22Rv1 (cell line): ENCODE results near the gene FBRSL1.

Experiments used
- ZFX ChIP-seq: fragments of 450-650 bp; IDR thresholded peaks from 2 replicates; pipeline ENCODE4 v1.6.1; 2017; ENCODE audit warnings: antibody characterized with exemption, borderline replicate concordance
- TF ChIP-seq, protein P1 (sequence below): fragments of 450-650 bp; IDR thresholded peaks from 2 replicates; pipeline ENCODE4 v1.5.1; 2017; ENCODE audit warnings: mild to moderate bottlenecking

DNA sequence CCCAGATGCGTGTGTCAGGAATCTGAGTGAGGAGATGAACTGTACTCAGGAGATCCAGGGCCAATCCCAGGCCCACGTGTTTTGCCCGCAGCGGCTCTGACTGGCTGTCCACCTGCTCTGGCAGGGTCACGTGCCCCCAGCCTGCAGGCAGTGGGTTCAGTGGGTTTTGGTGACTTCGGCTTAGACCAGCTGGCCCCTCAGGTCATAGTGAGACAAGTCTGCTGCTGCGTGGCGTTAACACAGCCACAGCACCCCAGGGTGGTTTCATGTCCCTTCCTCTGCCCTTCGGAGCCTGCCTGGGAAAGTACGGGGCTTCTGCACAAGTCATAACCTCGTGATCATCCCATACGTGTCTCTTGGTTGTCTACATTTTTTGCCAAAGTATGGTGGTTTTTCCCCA is 2.6 kb downstream of the FBRSL1 start:
- TF ChIP-seq, protein P1, sequence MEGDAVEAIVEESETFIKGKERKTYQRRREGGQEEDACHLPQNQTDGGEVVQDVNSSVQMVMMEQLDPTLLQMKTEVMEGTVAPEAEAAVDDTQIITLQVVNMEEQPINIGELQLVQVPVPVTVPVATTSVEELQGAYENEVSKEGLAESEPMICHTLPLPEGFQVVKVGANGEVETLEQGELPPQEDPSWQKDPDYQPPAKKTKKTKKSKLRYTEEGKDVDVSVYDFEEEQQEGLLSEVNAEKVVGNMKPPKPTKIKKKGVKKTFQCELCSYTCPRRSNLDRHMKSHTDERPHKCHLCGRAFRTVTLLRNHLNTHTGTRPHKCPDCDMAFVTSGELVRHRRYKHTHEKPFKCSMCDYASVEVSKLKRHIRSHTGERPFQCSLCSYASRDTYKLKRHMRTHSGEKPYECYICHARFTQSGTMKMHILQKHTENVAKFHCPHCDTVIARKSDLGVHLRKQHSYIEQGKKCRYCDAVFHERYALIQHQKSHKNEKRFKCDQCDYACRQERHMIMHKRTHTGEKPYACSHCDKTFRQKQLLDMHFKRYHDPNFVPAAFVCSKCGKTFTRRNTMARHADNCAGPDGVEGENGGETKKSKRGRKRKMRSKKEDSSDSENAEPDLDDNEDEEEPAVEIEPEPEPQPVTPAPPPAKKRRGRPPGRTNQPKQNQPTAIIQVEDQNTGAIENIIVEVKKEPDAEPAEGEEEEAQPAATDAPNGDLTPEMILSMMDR, result no peak
- no peak for TF ChIP-seq ZFX
